ENCODE data around the gene POLN.

POLN gene

GRCh38 chr4:2258091-2259035 lies 16.4 kb upstream of the POLN start:
- TF ChIP-seq SIN3A (IDR thresholded peaks at IDR 0.05; ENCODE audit: borderline replicate concordance, insufficient read depth, low read length), result no peak
- no peak for TF ChIP-seq FOXP2 (optimal IDR thresholded peaks at IDR 0.05; ENCODE audit: borderline replicate concordance, extremely low read depth, extremely low read length, insufficient read depth)
- no peak for TF ChIP-seq TAF1 (IDR thresholded peaks at IDR 0.05; ENCODE audit: borderline replicate concordance, insufficient read depth, low read length)
- TF ChIP-seq REST (IDR thresholded peaks at IDR 0.05; ENCODE audit: insufficient read depth in 1 of 2, low read depth in 2 of 2, low read length in 2 of 2), result no peak
- TF ChIP-seq POLR2AphosphoS5 (IDR thresholded peaks at IDR 0.05; ENCODE audit: low read depth, low read length), result no peak

GRCh38 chr4:2257361-2258081 lies 15.6 kb upstream of the POLN start:
- TF ChIP-seq FOXP2 (optimal IDR thresholded peaks at IDR 0.05; ENCODE audit: borderline replicate concordance, extremely low read depth, extremely low read length, insufficient read depth) (no peak), REST (IDR thresholded peaks at IDR 0.05; ENCODE audit: insufficient read depth in 1 of 2, low read depth in 2 of 2, low read length in 2 of 2) (no peak), TAF1 (IDR thresholded peaks at IDR 0.05; ENCODE audit: borderline replicate concordance, insufficient read depth, low read length) (no peak), POLR2AphosphoS5 (IDR thresholded peaks at IDR 0.05; ENCODE audit: low read depth, low read length) (no peak), SIN3A (IDR thresholded peaks at IDR 0.05; ENCODE audit: borderline replicate concordance, insufficient read depth, low read length) (no peak)

- TF ChIP-seq SIN3A (IDR thresholded peaks at IDR 0.05; ENCODE audit: borderline replicate concordance, insufficient read depth, low read length) (no peak), REST (IDR thresholded peaks at IDR 0.05; ENCODE audit: insufficient read depth in 1 of 2, low read depth in 2 of 2, low read length in 2 of 2) (no peak), FOXP2 (optimal IDR thresholded peaks at IDR 0.05; ENCODE audit: borderline replicate concordance, extremely low read depth, extremely low read length, insufficient read depth) (no peak), TAF1 (IDR thresholded peaks at IDR 0.05; ENCODE audit: borderline replicate concordance, insufficient read depth, low read length) (no peak), POLR2AphosphoS5 (IDR thresholded peaks at IDR 0.05; ENCODE audit: low read depth, low read length) (no peak)
Observed at GRCh38 chr4:2256781-2257191, 14.9 kb upstream of the POLN start.

- TF ChIP-seq TAF1 (IDR thresholded peaks at IDR 0.05; ENCODE audit: borderline replicate concordance, insufficient read depth, low read length) (no peak), POLR2AphosphoS5 (IDR thresholded peaks at IDR 0.05; ENCODE audit: low read depth, low read length) (no peak), FOXP2 (optimal IDR thresholded peaks at IDR 0.05; ENCODE audit: borderline replicate concordance, extremely low read depth, extremely low read length, insufficient read depth) (no peak), REST (IDR thresholded peaks at IDR 0.05; ENCODE audit: insufficient read depth in 1 of 2, low read depth in 2 of 2, low read length in 2 of 2) (no peak), SIN3A (IDR thresholded peaks at IDR 0.05; ENCODE audit: borderline replicate concordance, insufficient read depth, low read length) (no peak)
Observed at GRCh38 chr4:2256156-2256731, 14.3 kb upstream of the POLN start.
